Measurements from ENCODE around the gene PPP1R26. TPM values are rescaled to one million over a fixed set of nuclear protein-coding genes. Genes with fewer than 3 reads are reported as not detected.

Gene PPP1R26
- total and polyA plus RNA-seq, 9 of the 15 experiments (the other 6 are each of a cell fraction or from before 2014, with no cell fraction given) = 0.77 to 26.8 (median 9.3) TPM

DNA sequence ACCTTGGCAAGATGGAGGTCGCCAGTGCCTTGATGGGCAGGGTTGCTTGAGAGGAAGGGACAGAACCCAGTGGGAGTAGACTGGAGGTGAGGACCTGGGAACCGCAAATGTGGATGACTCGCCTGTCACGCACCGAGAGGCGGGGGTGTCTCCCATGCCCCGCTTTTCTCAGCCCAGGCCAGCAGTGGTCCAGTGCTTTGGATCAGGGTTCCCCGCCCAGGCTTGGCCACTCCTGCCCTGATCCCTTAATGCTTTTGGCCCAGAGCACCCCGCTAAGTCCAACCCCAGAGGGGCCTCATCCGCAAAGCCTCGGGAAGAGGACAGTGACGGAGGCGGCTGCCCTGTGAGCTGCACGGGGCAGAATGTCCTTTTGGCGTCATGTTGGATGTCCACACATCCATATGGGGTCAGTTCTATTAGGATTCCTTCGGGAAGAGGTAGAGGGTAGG, 23.3 kb downstream of the PPP1R26 start:
- TF ChIP-seq NFYB (IDR thresholded peaks at IDR 0.05; ENCODE audit: extremely low read depth, insufficient read length) = no peak
- TF ChIP-seq, protein P1, sequence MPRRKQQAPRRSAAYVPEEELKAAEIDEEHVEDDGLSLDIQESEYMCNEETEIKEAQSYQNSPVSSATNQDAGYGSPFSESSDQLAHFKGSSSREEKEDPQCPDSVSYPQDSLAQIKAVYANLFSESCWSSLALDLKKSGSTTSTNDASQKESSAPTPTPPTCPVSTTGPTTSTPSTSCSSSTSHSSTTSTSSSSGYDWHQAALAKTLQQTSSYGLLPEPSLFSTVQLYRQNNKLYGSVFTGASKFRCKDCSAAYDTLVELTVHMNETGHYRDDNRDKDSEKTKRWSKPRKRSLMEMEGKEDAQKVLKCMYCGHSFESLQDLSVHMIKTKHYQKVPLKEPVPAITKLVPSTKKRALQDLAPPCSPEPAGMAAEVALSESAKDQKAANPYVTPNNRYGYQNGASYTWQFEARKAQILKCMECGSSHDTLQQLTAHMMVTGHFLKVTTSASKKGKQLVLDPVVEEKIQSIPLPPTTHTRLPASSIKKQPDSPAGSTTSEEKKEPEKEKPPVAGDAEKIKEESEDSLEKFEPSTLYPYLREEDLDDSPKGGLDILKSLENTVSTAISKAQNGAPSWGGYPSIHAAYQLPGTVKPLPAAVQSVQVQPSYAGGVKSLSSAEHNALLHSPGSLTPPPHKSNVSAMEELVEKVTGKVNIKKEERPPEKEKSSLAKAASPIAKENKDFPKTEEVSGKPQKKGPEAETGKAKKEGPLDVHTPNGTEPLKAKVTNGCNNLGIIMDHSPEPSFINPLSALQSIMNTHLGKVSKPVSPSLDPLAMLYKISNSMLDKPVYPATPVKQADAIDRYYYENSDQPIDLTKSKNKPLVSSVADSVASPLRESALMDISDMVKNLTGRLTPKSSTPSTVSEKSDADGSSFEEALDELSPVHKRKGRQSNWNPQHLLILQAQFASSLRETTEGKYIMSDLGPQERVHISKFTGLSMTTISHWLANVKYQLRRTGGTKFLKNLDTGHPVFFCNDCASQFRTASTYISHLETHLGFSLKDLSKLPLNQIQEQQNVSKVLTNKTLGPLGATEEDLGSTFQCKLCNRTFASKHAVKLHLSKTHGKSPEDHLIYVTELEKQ (CRISPR knock-in tag; IDR thresholded peaks at IDR 0.05) = no peak
- TF ChIP-seq SOX6 (IDR thresholded peaks at IDR 0.05) = no peak
- TF ChIP-seq MED1 (CRISPR knock-in tag; IDR thresholded peaks at IDR 0.05; ENCODE audit: borderline replicate concordance) = no peak
- TF ChIP-seq RBFOX2 (IDR thresholded peaks at IDR 0.05; ENCODE audit: low read depth, low read length) = peak; percentile 13; the same call in 1 of the 2 replicates
- TF ChIP-seq, protein P2, sequence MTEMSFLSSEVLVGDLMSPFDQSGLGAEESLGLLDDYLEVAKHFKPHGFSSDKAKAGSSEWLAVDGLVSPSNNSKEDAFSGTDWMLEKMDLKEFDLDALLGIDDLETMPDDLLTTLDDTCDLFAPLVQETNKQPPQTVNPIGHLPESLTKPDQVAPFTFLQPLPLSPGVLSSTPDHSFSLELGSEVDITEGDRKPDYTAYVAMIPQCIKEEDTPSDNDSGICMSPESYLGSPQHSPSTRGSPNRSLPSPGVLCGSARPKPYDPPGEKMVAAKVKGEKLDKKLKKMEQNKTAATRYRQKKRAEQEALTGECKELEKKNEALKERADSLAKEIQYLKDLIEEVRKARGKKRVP (CRISPR knock-in tag; IDR thresholded peaks at IDR 0.05) = no peak
- no peak for TF ChIP-seq KLF10 (CRISPR knock-in tag; IDR thresholded peaks at IDR 0.05)
- TF ChIP-seq, protein P3, sequence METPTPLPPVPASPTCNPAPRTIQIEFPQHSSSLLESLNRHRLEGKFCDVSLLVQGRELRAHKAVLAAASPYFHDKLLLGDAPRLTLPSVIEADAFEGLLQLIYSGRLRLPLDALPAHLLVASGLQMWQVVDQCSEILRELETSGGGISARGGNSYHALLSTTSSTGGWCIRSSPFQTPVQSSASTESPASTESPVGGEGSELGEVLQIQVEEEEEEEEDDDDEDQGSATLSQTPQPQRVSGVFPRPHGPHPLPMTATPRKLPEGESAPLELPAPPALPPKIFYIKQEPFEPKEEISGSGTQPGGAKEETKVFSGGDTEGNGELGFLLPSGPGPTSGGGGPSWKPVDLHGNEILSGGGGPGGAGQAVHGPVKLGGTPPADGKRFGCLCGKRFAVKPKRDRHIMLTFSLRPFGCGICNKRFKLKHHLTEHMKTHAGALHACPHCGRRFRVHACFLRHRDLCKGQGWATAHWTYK (CRISPR knock-in tag; IDR thresholded peaks at IDR 0.05) = no peak
- BruUV-seq (replicated peaks) = no TSS peak
- Histone ChIP-seq H3K4me1 (replicated peaks in 1 of 2; ENCODE audit: control insufficient read depth in 2 of 2, insufficient read depth in 2 of 2, low read length in 2 of 2) (peaks cover 26 to 89% of the 10 kb centered on the region in 2 experiments), H3K9me1 (ENCODE audit: control insufficient read depth, insufficient read depth, low read length) (no peaks in the 10 kb centered on the region), H3K9ac (ENCODE audit: insufficient read depth in 1 of 2, low read depth in 2 of 2, low read length in 2 of 2) (peak overlapping the region in 1 of 2 experiments; percentile 37; a peak in 1 of 4 replicates), H3K4me2 (ENCODE audit: insufficient read depth, low read length) (no peak overlapping the region), H3K27ac (ENCODE audit: extremely low read depth, low read depth, low read length) (no peak overlapping the region), H4K20me1 (replicated peaks; ENCODE audit: control insufficient read depth, insufficient read depth, low read length) (peaks cover 21% of the 10 kb centered on the region), H3K4me3 (no peak overlapping the region), H3K9me3 (replicated peaks; ENCODE audit: control insufficient read depth, insufficient read depth, low read depth, low read length) (no peaks in the 10 kb centered on the region), H3K36me3 (ENCODE audit: control insufficient read depth, insufficient read depth, low read length) (peaks cover 42% of the 10 kb centered on the region), H2AFZ (ENCODE audit: low read depth, low read length) (no peak overlapping the region), H3K79me2 (ENCODE audit: control insufficient read depth, insufficient read depth, low read length) (peaks cover 41% of the 10 kb centered on the region), H3K27me3 (ENCODE audit: control insufficient read depth in 2 of 2, insufficient read depth in 2 of 2, low read length in 2 of 2) (no peaks in the 10 kb centered on the region)
- POLR2A ChIA-PET = interaction anchor here (1.0 kb wide), 1 partner anchor 56 kb away, joined by 3 read pairs; no protein-coding TSS in a partner anchor
- no peak for ATAC-seq
- in situ Hi-C loops (cut with MboI) = no loop called here
- CTCF ChIA-PET (ENCODE audit: low intra/inter-chr PET ratio) = no interaction called here
- intact Hi-C loops (cut with micrococcal nuclease) = no loop called here
- WGBS (ENCODE audit: insufficient coverage, low coverage, missing lambda C conversion rate) = 85% methylated on average over 16 of the region's 16 CpGs
- no peak for FAIRE-seq
- peak in 1 of 4 experiments; percentile 20 for DNase-seq (ENCODE audit: extremely low read depth in 1 of 4, low spot score in 3 of 4)

All from K562 (cell line).